GM23248 (cell line): ENCODE results near the gene C1orf21.

Experiments used
- EZH2 ChIP-seq: fragments of 200-600 bp; sonication (generic); IDR thresholded peaks from 2 replicates; pipeline ENCODE4 v1.6.1; 2018; ENCODE audit warnings: antibody characterized with exemption, mild to moderate bottlenecking; ENCODE audit not compliant: insufficient read depth, poor library complexity, severe bottlenecking
- EZH2phosphoT487 ChIP-seq: fragments of 200-600 bp; sonication (generic); IDR thresholded peaks from 2 replicates; pipeline ENCODE4 v1.6.1; 2018; ENCODE audit warnings: antibody characterized with exemption, moderate library complexity, mild to moderate bottlenecking, low read depth; ENCODE audit not compliant: insufficient read depth

DNA sequence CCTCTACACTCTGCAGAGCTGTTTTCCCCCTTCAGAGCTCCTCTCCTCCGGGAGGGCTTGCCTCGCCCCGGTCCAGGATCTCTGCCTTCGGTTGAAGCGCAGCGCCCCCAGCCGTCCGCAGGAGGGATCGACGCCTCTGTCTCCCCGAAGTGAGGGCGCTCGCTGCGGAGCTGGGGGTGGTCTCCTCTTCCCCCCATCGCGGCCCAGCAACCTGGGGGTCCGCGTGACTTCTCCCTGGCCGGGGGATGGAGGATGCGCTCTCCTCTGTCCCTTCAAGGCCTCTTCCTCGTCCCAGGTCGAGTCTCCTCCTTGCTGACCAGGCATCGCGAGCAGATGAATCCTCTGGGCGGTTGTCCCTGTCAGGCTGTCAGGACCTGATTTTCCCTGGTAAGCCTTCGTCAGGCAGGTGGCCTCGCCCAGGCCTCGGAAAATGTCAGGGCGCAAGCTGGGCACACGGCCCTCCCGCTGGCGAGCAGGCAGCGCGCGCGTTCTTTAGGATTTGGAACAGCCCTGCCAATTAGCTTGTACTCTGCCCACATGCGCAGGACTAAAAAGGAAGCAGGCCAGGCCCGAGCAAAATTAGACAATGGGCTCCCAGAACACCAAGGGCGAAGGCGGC is 277.3 kb downstream of the C1orf21 start:
- no peak for TF ChIP-seq EZH2
- no peak for TF ChIP-seq EZH2phosphoT487
